PC-9 (cell line): Measurements from ENCODE around the gene MORN2.

ENCODE experiments used
- CTCF ChIP-seq: fragments of 200-600 bp; sonication (generic); conservative IDR thresholded peaks from 2 replicates; pipeline ENCODE4 v1.6.1; 2017; ENCODE audit warnings: mixed run types, antibody characterized with exemption, mild to moderate bottlenecking, moderate library complexity
- EZH2 ChIP-seq: fragments of 200-600 bp; sonication (generic); IDR thresholded peaks from 2 replicates; pipeline ENCODE4 v1.8.0; 2017; ENCODE audit warnings: antibody characterized with exemption, low read depth

- TF ChIP-seq CTCF (no peak), EZH2 (no peak)
Measured at GRCh38 chr2:38863061-38863695, 12.6 kb upstream of the MORN2 start.
